Ishikawa (cell line): ENCODE results near the gene FOXC2.

ENCODE experiments used
- EP300 ChIP-seq: IDR thresholded peaks from 2 replicates; pipeline ENCODE4 v1.6.1; 2012; ENCODE audit warnings: borderline replicate concordance
- RAD21 ChIP-seq: IDR thresholded peaks from 2 replicates; pipeline ENCODE4 v1.6.1; 2012; ENCODE audit warnings: low read depth
- REST ChIP-seq: IDR thresholded peaks from 2 replicates; pipeline ENCODE4 v1.6.1; 2012; ENCODE audit warnings: low read depth, mild to moderate bottlenecking
- TAF1 ChIP-seq: IDR thresholded peaks from 2 replicates; pipeline ENCODE4 v1.6.1; 2012; ENCODE audit warnings: low read depth, mild to moderate bottlenecking
- TCF12 ChIP-seq: IDR thresholded peaks from 2 replicates; pipeline ENCODE4 v1.6.1; 2012; ENCODE audit warnings: low read depth

GRCh38 chr16:86525696-86526095 lies 40.9 kb upstream of the FOXC2 start:
- TF ChIP-seq TAF1 (no peak), TCF12 (no peak), RAD21 (no peak), EP300 (no peak), REST (no peak)
